Germinal center (tissue), 1 donor: Measurements from ENCODE around the gene CTBP2.

Experiments used
- DNase-seq: peaks from one replicate; pipeline ENCODE4 v3.0.0; 2012; ENCODE audit warnings: mixed read lengths, low spot score

The CTBP2 gene

DNA sequence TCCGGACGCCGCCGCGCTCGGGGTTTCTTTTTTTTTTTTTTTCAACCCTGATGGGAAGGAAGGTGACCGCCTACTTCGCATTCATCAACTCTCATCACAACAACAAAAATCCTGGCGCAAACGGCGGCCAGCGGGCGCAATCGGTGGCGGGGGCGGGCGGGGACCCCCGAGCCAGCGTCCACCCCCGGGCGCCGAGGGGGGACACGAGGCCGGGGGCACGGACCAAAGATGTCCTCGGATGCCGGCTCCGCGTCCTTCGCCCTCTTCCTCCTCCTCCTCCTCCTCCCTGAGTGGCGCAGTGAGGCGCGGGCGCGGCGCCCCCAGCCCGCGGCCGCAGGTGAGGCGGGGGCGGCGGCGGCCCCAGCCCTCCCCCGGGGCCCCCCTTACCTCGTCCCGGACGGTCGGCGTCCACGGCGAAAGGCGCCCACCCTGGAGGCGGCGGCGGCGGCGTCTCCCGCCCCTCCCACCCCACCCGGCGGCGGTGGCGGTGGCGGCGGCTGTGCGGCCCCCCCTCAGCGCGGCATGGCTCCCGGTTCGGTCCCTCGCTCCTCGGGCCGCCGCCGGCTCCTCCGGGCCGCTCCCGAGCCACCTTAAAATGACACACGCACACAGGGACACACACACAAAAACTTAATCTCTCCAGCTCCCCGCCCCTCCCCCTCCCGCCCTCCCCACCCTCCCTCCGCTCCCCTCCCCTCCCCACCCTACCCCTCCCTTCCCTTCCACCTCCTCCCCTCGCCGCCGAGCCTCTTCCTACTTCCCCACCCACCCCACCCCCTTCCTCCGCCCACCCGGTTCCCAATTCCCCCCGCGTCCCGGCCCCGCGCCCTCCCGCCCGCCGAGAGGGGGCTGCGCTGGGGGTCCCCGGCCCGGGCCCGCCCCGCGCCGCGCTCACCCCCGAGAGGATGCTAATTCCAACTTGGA, at the start of gene CTBP2:
Gene CTBP2, minus strand, starts transcription at position 632 of the 924 bp plus-strand sequence.
- peak; percentile 22 for DNase-seq

GRCh38 chr10:125209591-125210355, 49.4 kb upstream of the CTBP2 start:
- no peak for DNase-seq

GRCh38 chr10:125208854-125209565, 48.6 kb upstream of the CTBP2 start:
- no peak for DNase-seq

DNA sequence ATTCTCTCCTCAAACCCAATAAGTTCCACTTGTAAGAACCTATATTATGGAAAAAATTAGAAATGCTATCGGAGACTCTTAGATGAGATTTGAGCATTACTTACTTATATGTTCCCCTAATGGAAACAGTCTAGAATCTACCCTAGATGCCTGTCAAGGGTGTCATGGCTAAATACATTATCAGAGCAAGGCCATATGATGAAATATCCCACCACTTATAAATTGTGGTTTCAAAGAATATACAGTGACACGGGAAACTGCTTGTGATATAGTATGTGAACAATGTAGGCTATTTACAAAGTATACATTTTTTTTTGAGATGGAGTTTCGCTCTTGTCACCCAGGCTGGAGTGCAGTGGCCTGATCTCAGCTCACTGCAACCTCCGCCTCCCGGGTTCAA, 46.3 kb upstream of the CTBP2 start:
- no peak for DNase-seq

DNA sequence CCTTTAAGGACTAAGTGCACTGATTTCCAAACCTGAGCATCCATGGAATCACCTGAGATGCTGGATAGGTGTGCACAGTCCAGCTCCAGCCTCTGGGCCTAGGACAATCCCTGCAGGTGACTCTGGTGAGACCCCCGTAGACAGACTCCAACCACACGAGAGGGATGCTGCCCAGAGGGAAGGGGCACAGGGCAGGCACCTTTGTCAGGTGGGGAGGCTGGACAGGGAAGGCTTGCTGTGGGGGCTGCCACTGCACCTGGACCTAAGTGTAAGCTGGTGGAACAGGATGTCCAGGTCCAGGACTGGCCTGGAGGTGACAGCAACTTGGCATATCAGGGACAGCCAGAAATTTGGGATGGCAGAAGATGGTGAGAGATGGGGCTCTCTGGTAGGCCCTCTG, 45.1 kb upstream of the CTBP2 start:
- no peak for DNase-seq

- DNase-seq = no peak
Observed at GRCh38 chr10:125204400-125204799, 44.0 kb upstream of the CTBP2 start.

- no peak for DNase-seq
Observed at GRCh38 chr10:125203186-125203800, 42.9 kb upstream of the CTBP2 start.

- DNase-seq = no peak
Observed at GRCh38 chr10:125201791-125202622, 41.6 kb upstream of the CTBP2 start.

DNA sequence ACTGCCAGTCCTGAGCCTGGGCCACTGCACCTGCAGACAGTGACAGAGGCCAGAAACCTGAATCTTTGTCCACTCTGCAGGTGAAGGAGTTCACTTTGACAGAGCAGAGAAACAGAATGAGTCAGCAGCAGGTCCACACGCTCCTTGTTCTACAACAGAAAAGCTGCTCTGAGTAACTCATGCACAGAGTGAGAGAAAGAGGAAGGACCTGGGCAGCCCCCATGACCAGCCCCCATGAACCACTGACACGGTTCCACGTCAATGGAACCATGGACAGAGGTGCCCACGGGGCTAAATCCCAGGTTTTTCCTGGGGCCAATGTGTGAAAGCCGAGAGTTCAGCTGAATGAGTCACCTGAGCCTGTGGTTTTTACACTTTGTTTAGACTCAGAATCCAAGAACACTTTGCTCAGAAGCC, 40.8 kb upstream of the CTBP2 start:
- no peak for DNase-seq

DNA sequence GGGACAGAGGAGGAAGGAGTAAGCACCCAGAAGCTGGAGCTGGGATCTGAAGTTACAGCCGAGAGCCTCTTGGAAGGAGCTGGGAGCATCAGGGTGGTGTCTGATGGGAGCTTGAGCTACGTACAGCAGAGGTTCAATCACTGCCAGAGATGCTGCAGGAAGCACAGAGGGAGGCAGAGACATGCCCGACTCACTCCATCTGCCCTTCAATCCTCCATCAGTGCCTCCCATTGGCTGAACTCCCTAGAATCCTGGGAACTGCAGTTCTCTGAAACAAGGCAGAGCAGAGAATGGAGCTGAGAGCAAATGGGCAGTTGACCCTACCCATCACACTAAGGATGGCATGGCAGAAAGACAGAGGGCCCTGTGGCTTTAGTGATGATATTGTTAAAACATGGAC, 40.0 kb upstream of the CTBP2 start:
- no peak for DNase-seq

DNA sequence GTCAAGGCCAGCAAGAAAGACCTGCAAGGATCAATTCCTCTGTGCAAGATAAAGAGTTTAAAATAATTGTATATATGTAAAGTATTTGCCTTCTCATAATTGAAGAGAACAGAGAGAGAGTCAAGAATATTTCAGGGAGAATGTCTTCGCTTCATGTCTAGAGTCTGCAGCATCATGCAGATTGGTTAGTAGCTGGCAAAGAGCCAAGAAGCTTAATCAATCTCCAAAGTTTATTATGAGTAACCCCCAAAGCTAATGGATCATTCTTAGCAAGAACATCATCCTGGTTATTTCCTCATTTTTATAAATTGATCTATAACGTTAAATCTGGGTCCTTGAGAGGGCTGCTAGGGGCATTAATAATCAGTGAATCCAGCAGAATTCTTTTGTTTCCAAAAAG, 38.9 kb upstream of the CTBP2 start:
- no peak for DNase-seq

DNA sequence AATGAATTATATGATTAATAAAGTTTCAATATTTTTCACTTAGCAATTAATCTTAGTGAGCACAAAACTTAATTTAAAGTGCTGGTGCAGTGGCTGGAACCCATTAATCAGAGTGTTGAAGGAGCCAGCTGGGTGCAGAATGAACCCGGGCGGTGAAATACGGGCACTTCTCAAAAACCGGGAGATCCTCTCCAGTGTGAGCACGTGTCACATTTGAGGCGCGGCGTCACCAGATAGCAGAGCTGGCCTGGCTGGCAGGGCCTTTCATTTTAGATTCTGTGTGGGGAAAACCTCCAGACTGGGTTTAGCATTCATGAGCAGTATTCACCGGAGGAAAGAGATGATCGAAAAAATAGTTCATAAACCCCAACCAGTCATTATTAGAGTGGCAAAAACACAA, 34.5 kb upstream of the CTBP2 start:
- DNase-seq = no peak

DNA sequence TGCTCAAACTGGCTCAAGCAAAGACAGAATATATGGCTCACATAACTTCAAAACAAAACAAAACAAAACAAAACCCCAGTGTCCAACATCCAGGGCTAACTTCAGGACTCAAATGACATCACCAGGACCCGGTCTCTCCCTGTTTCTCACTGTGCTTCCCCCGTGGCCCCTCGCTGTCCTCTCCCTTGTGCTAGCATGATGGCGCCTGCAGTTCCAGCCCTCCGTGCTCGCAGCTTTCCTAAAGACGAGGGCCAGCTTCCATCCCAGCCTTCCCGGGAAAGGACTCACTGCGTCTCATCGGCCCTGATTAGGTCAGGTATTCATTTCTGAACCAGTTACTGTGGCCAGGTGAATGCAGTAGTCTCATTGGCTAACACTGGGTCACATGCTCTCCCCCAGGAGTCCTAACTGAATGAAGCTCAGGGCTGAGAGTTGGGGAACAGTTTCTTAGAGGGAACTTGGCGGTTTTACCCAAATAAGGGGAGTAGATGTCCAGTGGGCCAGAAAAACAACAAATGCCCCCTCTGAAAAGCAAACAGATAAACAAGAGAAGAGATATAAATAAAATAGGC, 33.0 kb upstream of the CTBP2 start:
- DNase-seq = no peak

DNA sequence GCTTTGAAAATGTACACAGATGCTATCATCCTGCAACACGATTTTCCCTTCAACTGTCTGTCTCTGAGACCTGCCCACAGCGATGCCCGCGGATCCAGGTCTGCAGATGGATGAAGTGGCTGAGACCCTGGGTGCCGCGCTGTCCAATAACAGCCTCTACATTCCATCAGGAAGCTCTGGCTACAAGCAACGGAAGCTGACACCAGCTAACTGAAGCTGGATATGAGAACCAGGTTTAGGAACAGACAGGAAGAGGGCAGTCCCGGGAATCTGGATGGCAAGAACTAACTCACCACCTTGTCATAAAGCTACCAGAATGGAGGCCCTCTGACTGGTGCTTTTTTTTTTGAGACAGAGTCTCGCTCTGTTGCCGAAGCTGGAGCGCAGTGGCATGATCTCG, 32.3 kb upstream of the CTBP2 start:
- DNase-seq = no peak

GRCh38 chr10:125192005-125192404, 31.6 kb upstream of the CTBP2 start:
- DNase-seq = no peak

GRCh38 chr10:125190946-125191345, 30.6 kb upstream of the CTBP2 start:
- DNase-seq = no peak

DNA sequence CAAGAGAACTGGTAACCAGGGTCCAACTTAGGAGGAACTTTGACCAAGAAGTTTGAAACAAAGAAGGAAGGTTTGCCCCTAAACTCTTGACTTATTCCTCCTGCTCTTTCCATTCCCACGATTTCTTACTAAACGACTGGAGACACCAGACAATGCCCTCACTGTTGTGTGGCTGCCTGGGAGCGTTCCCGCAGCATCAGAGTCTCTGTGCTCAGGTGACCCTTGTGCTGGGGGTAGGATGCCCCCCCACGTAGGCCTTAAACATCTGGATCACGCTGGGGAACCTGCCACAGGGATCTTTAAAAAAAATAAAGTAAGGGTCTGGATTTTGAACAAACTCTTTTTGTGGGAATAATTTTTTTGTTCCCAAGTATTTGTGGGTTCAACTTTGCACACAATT, 30.1 kb upstream of the CTBP2 start:
- no peak for DNase-seq

DNA sequence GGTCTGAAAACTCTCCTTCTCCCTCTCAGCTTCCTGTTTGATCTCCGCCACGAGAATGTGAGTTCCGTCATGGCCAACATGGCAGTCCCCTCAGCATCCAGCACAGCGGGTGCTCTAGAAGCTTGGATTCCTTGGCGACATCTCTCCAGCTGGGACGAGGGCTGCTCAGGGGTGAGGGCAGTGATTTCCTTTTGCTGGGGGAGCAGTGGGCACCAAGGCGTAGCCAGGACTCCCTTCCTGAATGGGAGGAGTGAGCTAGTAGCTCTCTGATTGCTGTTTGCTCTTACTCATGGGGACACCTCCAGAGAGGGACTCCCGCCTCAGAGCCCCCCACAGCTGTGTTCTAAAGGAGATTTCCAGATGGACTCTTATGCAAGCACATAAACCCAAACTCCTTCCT, 28.8 kb upstream of the CTBP2 start:
- DNase-seq = no peak

DNA sequence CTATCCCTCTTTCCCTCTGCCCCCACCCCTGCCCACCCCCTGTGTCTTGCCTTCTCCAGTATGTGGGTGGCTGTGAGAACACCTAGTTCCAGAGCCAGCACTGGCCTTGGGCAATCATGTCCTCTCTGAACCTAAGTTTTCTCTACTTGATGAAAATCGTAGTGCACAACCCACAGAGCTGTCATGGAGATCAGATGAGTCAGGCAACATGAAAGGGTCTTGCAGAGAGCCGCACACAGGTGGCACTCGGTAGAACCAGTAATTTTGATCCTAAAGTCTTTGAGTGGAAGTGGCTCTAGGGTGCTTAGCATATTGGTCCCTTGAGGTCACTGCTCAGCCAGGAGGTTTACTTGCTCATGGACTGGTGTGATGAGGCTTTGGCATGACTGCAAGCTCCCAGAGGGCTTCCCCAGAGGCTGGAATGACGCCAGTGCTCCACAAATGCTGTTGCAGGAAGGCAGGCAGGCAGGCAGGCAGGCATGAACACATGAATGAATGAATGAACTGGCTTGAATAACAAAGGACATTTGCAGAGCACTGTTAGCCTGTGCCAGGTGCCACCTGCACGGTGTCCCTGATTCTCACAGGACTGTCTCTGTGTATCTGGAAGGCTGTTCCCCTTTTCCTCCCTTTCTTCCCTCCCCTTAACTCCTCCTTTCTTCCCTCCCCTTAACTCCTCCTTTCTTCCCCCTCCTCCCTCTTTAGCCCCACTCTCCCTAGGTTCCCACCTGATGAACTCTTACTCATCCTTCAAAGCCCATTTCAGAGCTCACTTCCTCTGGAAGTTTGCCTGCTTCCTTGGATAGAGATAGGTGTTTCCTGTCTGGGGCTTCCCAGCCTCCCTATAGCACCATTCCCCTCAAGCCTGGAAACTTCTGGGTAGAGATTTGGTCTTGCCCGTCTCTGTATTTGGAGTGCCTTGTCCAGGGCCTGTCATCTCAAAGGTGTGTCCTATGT, 27.2 kb upstream of the CTBP2 start:
- no peak for DNase-seq
